Measurements from ENCODE around the gene TRIM32. TPM values are rescaled to one million over a fixed set of nuclear protein-coding genes. Genes with fewer than 3 reads are reported as not detected.

Gene TRIM32
- 7.1 TPM for polyA plus RNA-seq (2012; ENCODE audit: insufficient read depth, insufficient read length, low read depth)

- Histone ChIP-seq H3K9me3 (no peaks in the 10 kb centered on the region), H3K4me1 (no peaks in the 10 kb centered on the region), H3K36me3 (peaks cover 10% of the 10 kb centered on the region), H3K4me3 (ENCODE audit: low read depth, low read length) (peak within 1 kb of the TSS; percentile 84), H3K27me3 (no peaks in the 10 kb centered on the region)
- peak; percentile 97 for DNase-seq
- TF ChIP-seq CTCF (IDR thresholded peaks at IDR 0.05; ENCODE audit: low read depth, low read length), result no peak
Observed at GRCh38 chr9:116687074-116687753, at the start of gene TRIM32. TSS of gene TRIM32 (plus strand) at chr9:116687305. CDS start at chr9:116697743, 10,438 bp downstream.

GRCh38 chr9:116639251-116639741 lies 47.8 kb upstream of the TRIM32 start:
- no peak for TF ChIP-seq CTCF (IDR thresholded peaks at IDR 0.05; ENCODE audit: low read depth, low read length)
- Histone ChIP-seq H3K4me3 (ENCODE audit: low read depth, low read length) (no peak overlapping the region), H3K27me3 (no peaks in the 10 kb centered on the region), H3K4me1 (no peaks in the 10 kb centered on the region), H3K9me3 (no peaks in the 10 kb centered on the region), H3K36me3 (peaks cover 6% of the 10 kb centered on the region)
- no peak for DNase-seq

GRCh38 chr9:116641292-116642059 lies 45.6 kb upstream of the TRIM32 start:
- no peak overlapping the region for H3K4me3 ChIP-seq (ENCODE audit: low read depth, low read length)
- peaks cover 4% of the 10 kb centered on the region for H3K36me3 ChIP-seq
- H3K27me3 ChIP-seq, result no peaks in the 10 kb centered on the region
- no peaks in the 10 kb centered on the region for H3K4me1 ChIP-seq
- DNase-seq, result no peak
- H3K9me3 ChIP-seq, result no peaks in the 10 kb centered on the region
- no peak for TF ChIP-seq CTCF (IDR thresholded peaks at IDR 0.05; ENCODE audit: low read depth, low read length)

GRCh38 chr9:116643691-116644090 lies 43.4 kb upstream of the TRIM32 start:
- Histone ChIP-seq H3K36me3 (peaks cover 1% of the 10 kb centered on the region), H3K27me3 (no peaks in the 10 kb centered on the region), H3K4me1 (no peaks in the 10 kb centered on the region), H3K4me3 (ENCODE audit: low read depth, low read length) (no peak overlapping the region), H3K9me3 (no peaks in the 10 kb centered on the region)
- no peak for TF ChIP-seq CTCF (IDR thresholded peaks at IDR 0.05; ENCODE audit: low read depth, low read length)
- DNase-seq, result no peak

GRCh38 chr9:116644091-116644688 lies 42.9 kb upstream of the TRIM32 start:
- no peaks in the 10 kb centered on the region for H3K4me1 ChIP-seq
- no peak for DNase-seq
- no peaks in the 10 kb centered on the region for H3K9me3 ChIP-seq
- TF ChIP-seq CTCF (IDR thresholded peaks at IDR 0.05; ENCODE audit: low read depth, low read length), result no peak
- peaks cover 5% of the 10 kb centered on the region for H3K36me3 ChIP-seq
- H3K27me3 ChIP-seq, result no peaks in the 10 kb centered on the region
- H3K4me3 ChIP-seq (ENCODE audit: low read depth, low read length), result no peak overlapping the region

All from BE2C (cell line).